ENCODE measurements around the gene ZSCAN18. TPM values are rescaled to one million over a fixed set of nuclear protein-coding genes. Genes with fewer than 3 reads are reported as not detected.

The ZSCAN18 gene
- total RNA-seq: 59.3 and 61.7 TPM in 2 replicates

GRCh38 chr19:58097781-58098681 lies at the start of gene ZSCAN18:
TSS of gene ZSCAN18 (minus strand) at chr19:58098231. CDS start at chr19:58090267, 7,964 bp downstream.

GRCh38 chr19:58059003-58059670 lies 38.9 kb downstream of the ZSCAN18 start, which contains the start of gene ZNF135:
TSS of gene ZNF135 (plus strand) at chr19:58059282. CDS start at chr19:58060003, 721 bp downstream.

Other genes with a start within 250 kb of the ZSCAN18 start
- gene ZNF587, start 248.4 kb downstream of the ZSCAN18 start, total RNA-seq: 34.4 and 52.9 TPM in 2 replicates
- 9.1 and 13.6 TPM in 2 replicates for gene ZNF814, start 209.2 kb downstream of the ZSCAN18 start, total RNA-seq
- 17.0 and 21.9 TPM in 2 replicates for gene ZNF417, start 181.6 kb downstream of the ZSCAN18 start, total RNA-seq
- 3.9 and 6.3 TPM in 2 replicates for gene ZNF418, start 162.8 kb downstream of the ZSCAN18 start, total RNA-seq
- 5.3 and 7.5 TPM in 2 replicates for gene ZNF256, start 150.5 kb downstream of the ZSCAN18 start, total RNA-seq
- not detected in 2 replicates for gene C19orf18, start 123.7 kb downstream of the ZSCAN18 start, total RNA-seq
- 19.5 and 25.9 TPM in 2 replicates for gene ZNF606, start 95.4 kb downstream of the ZSCAN18 start, total RNA-seq
- not detected in 2 replicates for gene ZSCAN1, start 64.2 kb downstream of the ZSCAN18 start, total RNA-seq
- gene ZNF135, start 38.9 kb downstream of the ZSCAN18 start, total RNA-seq: 7.3 and 8.0 TPM in 2 replicates
- 18.7 and 21.6 TPM in 2 replicates for gene ZNF329, start 52.6 kb upstream of the ZSCAN18 start, total RNA-seq
- 22.0 and 28.7 TPM in 2 replicates for gene ZNF274, start 84.8 kb upstream of the ZSCAN18 start, total RNA-seq
- gene ZNF544, start 130.7 kb upstream of the ZSCAN18 start, total RNA-seq: 33.3 and 46.7 TPM in 2 replicates
- 11.3 and 12.8 TPM in 2 replicates for gene ZNF8, start 180.7 kb upstream of the ZSCAN18 start, total RNA-seq
- gene ERVK3-1, start 207.1 kb upstream of the ZSCAN18 start, total RNA-seq: 26.4 and 31.9 TPM in 2 replicates
- 3.4 and 3.6 TPM in 2 replicates for gene ZSCAN22, start 228.8 kb upstream of the ZSCAN18 start, total RNA-seq